DMS53 (cell line): Measurements from ENCODE around the gene ANKS1B.
A peak's percentile ranks its signal among the peaks of the same experiment; 100 is the strongest.

ENCODE experiments used
- DNase-seq: peaks from one replicate; lab custom pipeline; 2025; lab: John Stamatoyannopoulos, UW

The ANKS1B gene

DNA sequence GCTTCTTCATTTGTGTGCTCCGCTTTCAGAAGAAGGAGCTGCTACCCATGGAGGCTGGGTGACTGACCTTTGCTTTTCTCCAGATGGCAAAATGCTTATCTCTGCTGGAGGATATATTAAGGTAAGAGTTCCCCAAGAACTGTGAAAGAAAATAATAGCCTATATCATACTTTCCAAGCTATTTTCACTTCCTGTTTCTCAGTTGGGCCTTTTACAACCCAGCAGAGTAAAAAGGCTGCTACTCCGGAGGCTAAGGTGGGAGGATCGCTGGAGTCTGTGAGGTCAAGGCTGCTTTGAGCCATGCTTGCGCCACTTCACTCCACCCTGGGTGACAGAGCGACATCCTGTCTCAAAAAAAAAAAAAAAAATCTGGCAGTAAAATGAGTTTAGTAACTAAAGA is 1257.5 kb downstream of the ANKS1B start:
- DNase-seq, result no peak

GRCh38 chr12:98725476-98726247 is 1259.1 kb downstream of the ANKS1B start:
- DNase-seq, result peak; percentile 76

- DNase-seq, result no peak
Measured at GRCh38 chr12:98724384-98725155, 1260.2 kb downstream of the ANKS1B start.

DNA sequence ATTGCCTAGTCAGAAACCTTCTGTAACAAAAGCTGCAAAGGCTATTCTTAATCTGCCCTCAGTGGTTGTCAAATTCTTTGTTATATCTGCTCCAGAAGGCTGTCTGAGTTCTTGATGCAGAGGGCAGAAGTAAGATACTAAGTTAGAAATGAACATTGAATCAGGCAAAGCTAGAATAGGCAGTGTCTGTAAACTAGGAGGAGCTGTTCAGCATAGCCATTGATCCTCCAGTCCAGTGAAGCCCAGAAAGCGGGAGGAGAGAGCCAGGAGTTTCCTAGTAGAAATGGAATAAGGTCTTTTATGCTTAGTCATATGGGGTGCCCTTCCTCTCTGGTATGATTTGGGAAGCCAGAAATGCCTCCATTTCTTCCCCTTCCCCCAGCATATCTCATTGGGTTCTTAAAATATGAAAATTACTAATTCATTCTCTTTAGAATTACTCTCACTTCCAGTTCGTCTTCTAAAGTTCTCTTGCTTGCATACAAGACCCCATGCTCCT is 1263.5 kb downstream of the ANKS1B start:
- DNase-seq, result no peak

DNA sequence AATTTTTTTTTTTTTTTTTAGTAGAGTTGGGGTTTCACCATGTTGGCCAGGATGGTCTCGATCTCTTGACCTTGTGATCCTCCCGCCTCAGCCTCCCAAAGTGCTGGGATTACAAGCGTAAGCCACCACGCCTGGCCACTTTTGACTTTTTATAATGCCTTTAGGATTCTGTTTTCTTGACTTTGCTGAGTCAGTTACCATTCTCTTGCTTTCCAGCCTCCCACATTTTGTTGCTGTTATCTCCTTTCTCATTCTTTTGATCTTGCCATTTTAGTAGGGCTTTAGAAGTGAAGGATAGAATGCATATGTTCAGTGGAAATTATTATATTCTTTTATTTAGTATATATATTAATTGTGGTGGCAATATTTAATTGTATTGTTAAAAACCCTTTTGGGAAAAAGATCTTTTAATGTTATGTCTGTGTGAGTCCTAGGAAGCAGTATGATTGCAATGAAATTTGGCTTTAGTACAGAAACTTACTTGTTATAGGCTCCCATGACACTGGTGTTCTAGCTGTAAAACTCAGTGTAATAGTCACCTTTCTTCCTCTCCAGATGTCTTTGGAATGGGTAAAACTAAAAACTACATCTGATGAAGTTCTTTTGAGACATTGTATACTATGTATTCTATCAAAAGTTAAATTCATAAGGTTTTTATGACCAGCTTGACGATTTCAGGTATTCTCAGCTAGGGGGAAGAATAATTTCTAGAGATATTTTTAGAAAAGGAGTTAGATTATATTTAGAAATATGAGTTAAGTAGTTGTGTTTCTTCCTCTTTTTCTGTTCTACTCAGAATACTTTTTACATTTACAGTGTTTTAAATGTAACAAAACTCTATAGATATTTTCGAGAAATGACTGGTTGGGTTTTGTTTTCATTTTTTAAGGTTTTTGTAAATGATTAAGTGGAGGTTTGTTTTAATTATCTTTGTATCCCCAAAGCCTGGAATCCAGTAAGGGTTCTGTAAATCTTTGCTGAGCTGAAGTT is 1264.9 kb downstream of the ANKS1B start:
- DNase-seq, result no peak

DNA sequence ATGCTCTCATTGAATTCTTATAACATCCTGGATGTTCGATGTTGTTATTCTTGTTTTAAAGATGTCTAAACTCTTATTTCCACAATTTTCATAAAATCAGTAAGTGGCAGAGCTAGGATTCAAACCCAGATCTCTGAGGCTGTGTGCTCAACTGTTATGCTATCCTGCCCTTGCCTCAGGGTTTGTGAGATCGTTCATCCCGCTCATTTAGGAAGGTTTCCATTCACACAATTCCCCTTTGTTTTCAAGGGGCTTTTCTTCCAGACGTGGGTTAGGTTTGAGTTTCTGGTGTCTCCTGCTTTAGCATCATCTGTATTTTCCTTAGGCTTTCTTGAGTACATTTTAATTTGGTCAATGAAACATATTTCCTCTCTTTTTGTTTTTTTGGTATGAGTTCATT is 1270.3 kb downstream of the ANKS1B start:
- no peak for DNase-seq

- peak; percentile 21 for DNase-seq
Measured at GRCh38 chr12:98709022-98709421, 1275.7 kb downstream of the ANKS1B start.

GRCh38 chr12:98701166-98701565 is 1283.6 kb downstream of the ANKS1B start:
- DNase-seq, result peak; percentile 68

DNA sequence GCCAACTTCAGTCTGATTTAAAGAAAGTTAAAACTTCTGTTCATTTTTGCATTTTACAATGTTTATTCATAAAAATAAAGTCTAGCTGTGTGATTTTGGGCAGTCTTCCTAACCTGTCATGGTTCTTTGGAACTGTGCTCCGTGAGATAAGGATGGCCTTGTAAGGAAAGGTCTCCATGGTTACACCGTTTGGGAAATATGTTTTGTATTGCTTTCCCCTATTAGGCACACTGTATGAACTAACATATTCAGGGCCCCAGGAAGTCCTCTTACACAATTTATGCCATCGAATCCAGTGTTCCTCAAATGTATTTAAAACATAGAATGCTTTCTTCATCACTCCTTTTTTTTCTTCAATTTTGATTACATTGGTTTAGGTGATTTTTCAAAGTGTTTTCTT is 1285.2 kb downstream of the ANKS1B start:
- no peak for DNase-seq

GRCh38 chr12:98698603-98699463 is 1285.9 kb downstream of the ANKS1B start:
- DNase-seq, result peak; percentile 89

- DNase-seq, result no peak
Measured at GRCh38 chr12:98697209-98697608, 1287.5 kb downstream of the ANKS1B start.

DNA sequence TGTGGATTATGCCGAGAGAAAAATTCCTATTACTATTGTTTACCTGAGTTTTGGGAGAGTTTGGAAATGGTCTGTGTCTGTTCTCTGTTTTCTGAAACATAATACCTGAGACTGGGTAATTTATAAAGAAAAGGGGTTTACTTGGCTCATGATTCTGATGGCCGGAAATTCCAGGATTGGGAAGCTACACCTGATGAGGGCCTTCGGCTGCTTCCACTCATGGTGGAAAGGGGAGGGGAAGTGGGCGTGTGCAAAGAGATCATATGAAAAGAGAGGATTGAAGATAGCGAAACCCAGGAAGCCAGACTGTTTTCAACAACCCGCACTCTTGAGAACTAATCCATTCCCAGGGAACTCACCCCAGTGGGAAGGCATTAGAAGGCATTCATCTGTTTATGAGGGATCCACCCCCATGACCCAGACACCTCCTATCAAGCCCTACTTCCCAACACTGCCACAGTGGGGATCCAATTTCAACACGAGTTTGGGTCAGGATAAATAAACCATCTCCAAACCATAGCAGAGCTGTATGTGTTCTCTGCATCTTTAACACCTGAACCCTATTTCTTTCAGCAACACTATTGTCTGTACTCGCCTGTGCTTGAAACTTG is 1288.6 kb downstream of the ANKS1B start:
- DNase-seq, result no peak

DNA sequence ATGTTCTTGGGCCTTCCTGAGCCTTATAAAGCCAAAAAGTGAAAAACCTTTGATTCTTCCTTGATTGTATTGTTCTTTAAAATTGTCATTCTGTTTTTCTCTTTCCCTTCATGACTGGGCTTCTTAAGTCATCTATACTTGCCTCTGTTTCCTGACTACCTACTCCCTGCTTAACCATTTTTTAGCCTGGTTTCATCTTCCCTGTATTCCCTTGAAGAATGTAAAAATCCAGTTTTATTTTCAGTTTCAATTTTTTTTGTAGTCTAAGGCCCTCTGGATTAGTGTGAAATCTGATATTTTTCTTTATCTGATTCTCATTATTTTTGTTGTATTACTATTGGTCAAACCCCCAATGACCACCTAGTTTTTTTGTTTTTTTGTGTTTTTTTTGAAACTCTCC is 1293.4 kb downstream of the ANKS1B start:
- DNase-seq, result no peak

DNA sequence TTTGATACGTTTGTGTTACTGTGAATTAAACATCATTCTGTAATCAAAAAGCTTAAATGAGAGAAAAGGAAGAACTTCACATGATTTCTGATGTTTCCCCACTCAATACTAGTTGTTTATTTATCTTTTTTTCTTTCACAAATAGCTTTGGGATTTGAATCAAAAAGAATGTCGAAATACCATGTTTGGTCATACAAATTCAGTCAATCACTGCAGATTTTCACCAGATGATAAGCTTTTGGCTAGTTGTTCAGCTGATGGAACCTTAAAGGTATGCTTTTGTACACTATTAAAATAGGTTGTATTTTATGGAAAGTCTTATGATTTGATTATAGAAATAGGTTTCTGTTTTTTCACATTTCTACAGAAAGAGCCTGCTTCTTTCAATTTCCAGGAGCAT is 1298.1 kb downstream of the ANKS1B start:
- DNase-seq, result no peak
